ENCODE results near the gene ING3. TPM values are rescaled to one million over a fixed set of nuclear protein-coding genes. Genes with fewer than 3 reads are reported as not detected.
A peak's percentile ranks its signal among the peaks of the same experiment; 100 is the strongest.

ING3 gene
- total and polyA plus RNA-seq, 2 of the 13 experiments (the other 11 are each of a cell fraction or from before 2014, with no cell fraction given): 6.9 to 12.8 TPM

DNA sequence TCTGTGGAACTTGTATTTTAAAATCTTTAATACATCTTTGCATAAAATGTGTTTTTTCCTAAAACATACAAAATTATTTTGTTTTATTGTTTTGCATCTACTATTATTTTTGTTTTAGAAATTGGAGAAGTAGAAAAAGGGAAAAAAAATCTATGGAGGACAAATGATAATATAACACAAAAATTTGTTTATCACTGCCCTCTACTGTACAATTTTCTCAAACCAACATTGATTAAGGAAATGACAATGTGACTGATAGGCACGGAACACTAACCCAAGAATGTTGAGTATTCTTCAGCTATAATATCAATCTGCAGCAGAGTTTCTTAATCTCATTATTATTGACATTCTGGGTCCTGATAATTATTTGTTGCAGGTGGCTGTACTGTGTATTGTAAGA lies 9.5 kb upstream of the ING3 start:
- POLR2A ChIA-PET: no interaction called here
- Histone ChIP-seq H3K9ac (ENCODE audit: insufficient read depth, low read depth, low read length) (no peak overlapping the region), H4K20me1 (ENCODE audit: insufficient read depth, low read length) (no peaks in the 10 kb centered on the region), H3K36me3 (replicated peaks in 1 of 2; ENCODE audit: control insufficient read depth in 1 of 2, insufficient read depth in 2 of 2, low read length in 2 of 2) (no peaks in the 10 kb centered on the region), H3K27me3 (ENCODE audit: control insufficient read depth in 1 of 2, insufficient read depth in 2 of 2, low read length in 2 of 2) (no peaks in the 10 kb centered on the region), H3K4me1 (ENCODE audit: insufficient read depth, low read length) (no peaks in the 10 kb centered on the region), H3K9me3 (ENCODE audit: low read length) (no peaks in the 10 kb centered on the region), H3K4me2 (ENCODE audit: low read depth, low read length) (no peak overlapping the region), H3K4me3 (replicated peaks in 1 of 3; ENCODE audit: insufficient read depth in 1 of 3, low read depth in 2 of 3, low read length in 3 of 3) (no peak overlapping the region), H3K79me2 (ENCODE audit: insufficient read depth, low read length) (no peaks in the 10 kb centered on the region), H3K27ac (ENCODE audit: extremely low read length, insufficient read depth, low read length) (no peak overlapping the region), H2AFZ (ENCODE audit: low read length) (no peak overlapping the region)
- WGBS (ENCODE audit: low lambda C conversion rate): 4% methylated on average over 1 of the region's 1 CpG
- BruUV-seq (replicated peaks): no TSS peak
- 0 out of 3 replicates have a peak, but pooled peaks have one; percentile 43 for ATAC-seq
- intact Hi-C loops (cut with micrococcal nuclease; ENCODE audit: unreplicated experiment): loop anchor here (1.0 kb wide), 3 partner anchors 84 to 149 kb away; no protein-coding TSS in a partner anchor
- FAIRE-seq: no peak
- in situ Hi-C loops (cut with HindIII; ENCODE audit: extremely low pct_ligation_motif_present, low pct_unique_long_range_greater_than_20kb): no loop called here
- TF ChIP-seq, protein P1, sequence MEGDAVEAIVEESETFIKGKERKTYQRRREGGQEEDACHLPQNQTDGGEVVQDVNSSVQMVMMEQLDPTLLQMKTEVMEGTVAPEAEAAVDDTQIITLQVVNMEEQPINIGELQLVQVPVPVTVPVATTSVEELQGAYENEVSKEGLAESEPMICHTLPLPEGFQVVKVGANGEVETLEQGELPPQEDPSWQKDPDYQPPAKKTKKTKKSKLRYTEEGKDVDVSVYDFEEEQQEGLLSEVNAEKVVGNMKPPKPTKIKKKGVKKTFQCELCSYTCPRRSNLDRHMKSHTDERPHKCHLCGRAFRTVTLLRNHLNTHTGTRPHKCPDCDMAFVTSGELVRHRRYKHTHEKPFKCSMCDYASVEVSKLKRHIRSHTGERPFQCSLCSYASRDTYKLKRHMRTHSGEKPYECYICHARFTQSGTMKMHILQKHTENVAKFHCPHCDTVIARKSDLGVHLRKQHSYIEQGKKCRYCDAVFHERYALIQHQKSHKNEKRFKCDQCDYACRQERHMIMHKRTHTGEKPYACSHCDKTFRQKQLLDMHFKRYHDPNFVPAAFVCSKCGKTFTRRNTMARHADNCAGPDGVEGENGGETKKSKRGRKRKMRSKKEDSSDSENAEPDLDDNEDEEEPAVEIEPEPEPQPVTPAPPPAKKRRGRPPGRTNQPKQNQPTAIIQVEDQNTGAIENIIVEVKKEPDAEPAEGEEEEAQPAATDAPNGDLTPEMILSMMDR (CRISPR knock-in tag; IDR thresholded peaks at IDR 0.05): peak; percentile 27; the same call in 1 of the 2 replicates
- TF ChIP-seq STAG1 (CRISPR knock-in tag; IDR thresholded peaks at IDR 0.05) (peak; percentile 36), GATAD1 (CRISPR knock-in tag; IDR thresholded peaks at IDR 0.05) (no peak)
- CTCF ChIA-PET (ENCODE audit: low intra/inter-chr PET ratio, low total read pairs): interaction anchor here (1.1 to 1.8 kb wide), 2 partner anchors 135 to 149 kb away, joined by 6 to 13 read pairs; no protein-coding TSS in a partner anchor
- no peak for DNase-seq (ENCODE audit: low spot score)

DNA sequence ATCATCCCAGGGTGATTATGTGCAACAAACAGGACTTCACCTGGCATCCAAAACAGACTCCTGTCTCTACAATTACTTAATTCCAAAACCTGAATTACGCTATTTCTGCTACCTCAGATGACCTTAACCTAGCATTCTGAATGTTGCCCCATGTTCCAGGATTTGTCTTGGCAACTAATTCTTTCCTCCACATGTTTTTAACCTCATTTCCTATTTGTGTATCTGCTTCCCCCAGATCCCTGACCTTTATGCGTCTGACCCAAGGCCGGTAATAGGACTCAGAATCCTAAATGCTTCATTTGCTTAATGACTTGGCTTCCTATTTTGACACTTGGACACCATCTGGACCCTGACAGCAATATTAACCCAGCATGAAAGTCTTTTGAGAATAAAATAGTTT lies 8.7 kb upstream of the ING3 start:
- 2% methylated on average over 3 of the region's 3 CpGs for WGBS (ENCODE audit: low lambda C conversion rate)
- in situ Hi-C loops (cut with HindIII; ENCODE audit: extremely low pct_ligation_motif_present, low pct_unique_long_range_greater_than_20kb) (no loop called here), intact Hi-C loops (cut with micrococcal nuclease; ENCODE audit: unreplicated experiment) (loop anchor here (1.0 kb wide), 3 partner anchors 85 to 150 kb away; no protein-coding TSS in a partner anchor)
- Histone ChIP-seq H3K9me3 (ENCODE audit: low read length) (no peaks in the 10 kb centered on the region), H3K4me3 (replicated peaks in 1 of 3; ENCODE audit: insufficient read depth in 1 of 3, low read depth in 2 of 3, low read length in 3 of 3) (no peak overlapping the region), H3K36me3 (replicated peaks in 1 of 2; ENCODE audit: control insufficient read depth in 1 of 2, insufficient read depth in 2 of 2, low read length in 2 of 2) (no peaks in the 10 kb centered on the region), H3K4me1 (ENCODE audit: insufficient read depth, low read length) (no peaks in the 10 kb centered on the region), H3K9ac (ENCODE audit: insufficient read depth, low read depth, low read length) (no peak overlapping the region), H3K27ac (ENCODE audit: extremely low read length, insufficient read depth, low read length) (no peak overlapping the region), H4K20me1 (ENCODE audit: insufficient read depth, low read length) (no peaks in the 10 kb centered on the region), H3K27me3 (ENCODE audit: control insufficient read depth in 1 of 2, insufficient read depth in 2 of 2, low read length in 2 of 2) (no peaks in the 10 kb centered on the region), H3K79me2 (ENCODE audit: insufficient read depth, low read length) (no peaks in the 10 kb centered on the region), H3K4me2 (ENCODE audit: low read depth, low read length) (no peak overlapping the region), H2AFZ (ENCODE audit: low read length) (no peak overlapping the region)
- ChIA-PET CTCF (ENCODE audit: low intra/inter-chr PET ratio, low total read pairs) (interaction anchor here (1.1 to 1.8 kb wide), 2 partner anchors 136 to 150 kb away, joined by 6 to 13 read pairs; no protein-coding TSS in a partner anchor), POLR2A (no interaction called here)
- ATAC-seq (no peak), FAIRE-seq (no peak), DNase-seq (ENCODE audit: low spot score) (no peak)
- TF ChIP-seq, protein P2, sequence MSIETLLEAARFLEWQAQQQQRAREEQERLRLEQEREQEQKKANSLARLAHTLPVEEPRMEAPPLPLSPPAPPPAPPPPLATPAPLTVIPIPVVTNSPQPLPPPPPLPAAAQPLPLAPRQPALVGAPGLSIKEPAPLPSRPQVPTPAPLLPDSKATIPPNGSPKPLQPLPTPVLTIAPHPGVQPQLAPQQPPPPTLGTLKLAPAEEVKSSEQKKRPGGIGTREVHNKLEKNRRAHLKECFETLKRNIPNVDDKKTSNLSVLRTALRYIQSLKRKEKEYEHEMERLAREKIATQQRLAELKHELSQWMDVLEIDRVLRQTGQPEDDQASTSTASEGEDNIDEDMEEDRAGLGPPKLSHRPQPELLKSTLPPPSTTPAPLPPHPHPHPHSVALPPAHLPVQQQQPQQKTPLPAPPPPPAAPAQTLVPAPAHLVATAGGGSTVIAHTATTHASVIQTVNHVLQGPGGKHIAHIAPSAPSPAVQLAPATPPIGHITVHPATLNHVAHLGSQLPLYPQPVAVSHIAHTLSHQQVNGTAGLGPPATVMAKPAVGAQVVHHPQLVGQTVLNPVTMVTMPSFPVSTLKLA (IDR thresholded peaks at IDR 0.05): no peak
- TF ChIP-seq, protein P3, sequence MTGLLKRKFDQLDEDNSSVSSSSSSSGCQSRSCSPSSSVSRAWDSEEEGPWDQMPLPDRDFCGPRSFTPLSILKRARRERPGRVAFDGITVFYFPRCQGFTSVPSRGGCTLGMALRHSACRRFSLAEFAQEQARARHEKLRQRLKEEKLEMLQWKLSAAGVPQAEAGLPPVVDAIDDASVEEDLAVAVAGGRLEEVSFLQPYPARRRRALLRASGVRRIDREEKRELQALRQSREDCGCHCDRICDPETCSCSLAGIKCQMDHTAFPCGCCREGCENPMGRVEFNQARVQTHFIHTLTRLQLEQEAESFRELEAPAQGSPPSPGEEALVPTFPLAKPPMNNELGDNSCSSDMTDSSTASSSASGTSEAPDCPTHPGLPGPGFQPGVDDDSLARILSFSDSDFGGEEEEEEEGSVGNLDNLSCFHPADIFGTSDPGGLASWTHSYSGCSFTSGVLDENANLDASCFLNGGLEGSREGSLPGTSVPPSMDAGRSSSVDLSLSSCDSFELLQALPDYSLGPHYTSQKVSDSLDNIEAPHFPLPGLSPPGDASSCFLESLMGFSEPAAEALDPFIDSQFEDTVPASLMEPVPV (CRISPR knock-in tag; IDR thresholded peaks at IDR 0.05): no peak
- TF ChIP-seq GTF2F1 (IDR thresholded peaks at IDR 0.05; ENCODE audit: low read length): no peak
- no peak for TF ChIP-seq ZFYVE20 (CRISPR knock-in tag; IDR thresholded peaks at IDR 0.05; ENCODE audit: borderline replicate concordance, low read depth)
- TF ChIP-seq, protein P4, sequence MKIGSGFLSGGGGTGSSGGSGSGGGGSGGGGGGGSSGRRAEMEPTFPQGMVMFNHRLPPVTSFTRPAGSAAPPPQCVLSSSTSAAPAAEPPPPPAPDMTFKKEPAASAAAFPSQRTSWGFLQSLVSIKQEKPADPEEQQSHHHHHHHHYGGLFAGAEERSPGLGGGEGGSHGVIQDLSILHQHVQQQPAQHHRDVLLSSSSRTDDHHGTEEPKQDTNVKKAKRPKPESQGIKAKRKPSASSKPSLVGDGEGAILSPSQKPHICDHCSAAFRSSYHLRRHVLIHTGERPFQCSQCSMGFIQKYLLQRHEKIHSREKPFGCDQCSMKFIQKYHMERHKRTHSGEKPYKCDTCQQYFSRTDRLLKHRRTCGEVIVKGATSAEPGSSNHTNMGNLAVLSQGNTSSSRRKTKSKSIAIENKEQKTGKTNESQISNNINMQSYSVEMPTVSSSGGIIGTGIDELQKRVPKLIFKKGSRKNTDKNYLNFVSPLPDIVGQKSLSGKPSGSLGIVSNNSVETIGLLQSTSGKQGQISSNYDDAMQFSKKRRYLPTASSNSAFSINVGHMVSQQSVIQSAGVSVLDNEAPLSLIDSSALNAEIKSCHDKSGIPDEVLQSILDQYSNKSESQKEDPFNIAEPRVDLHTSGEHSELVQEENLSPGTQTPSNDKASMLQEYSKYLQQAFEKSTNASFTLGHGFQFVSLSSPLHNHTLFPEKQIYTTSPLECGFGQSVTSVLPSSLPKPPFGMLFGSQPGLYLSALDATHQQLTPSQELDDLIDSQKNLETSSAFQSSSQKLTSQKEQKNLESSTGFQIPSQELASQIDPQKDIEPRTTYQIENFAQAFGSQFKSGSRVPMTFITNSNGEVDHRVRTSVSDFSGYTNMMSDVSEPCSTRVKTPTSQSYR (CRISPR knock-in tag; IDR thresholded peaks at IDR 0.05; ENCODE audit: borderline replicate concordance): no peak
- TF ChIP-seq HDAC2 (CRISPR knock-in tag; IDR thresholded peaks at IDR 0.05): no peak
- no TSS peak for BruUV-seq (replicated peaks)
